SK-N-SH (cell line): ENCODE results near the gene FSIP1. TPM values are rescaled to one million over a fixed set of nuclear protein-coding genes. Genes with fewer than 3 reads are reported as not detected.

Experiments
- CTCF ChIA-PET: fragments of 300-600, 350-600 bp; formaldehyde crosslinking; extraction: SDS; loops from one replicate; lab custom pipeline; 2021; lab: Yijun Ruan, JAX
- POLR2A ChIA-PET: fragments of 350-600 bp; sonication (Branson Sonifier 250); formaldehyde crosslinking; extraction: SDS; loops from one replicate; lab custom pipeline; 2020; ENCODE audit warnings: antibody characterized with exemption, inconsistent platforms; lab: Yijun Ruan, JAX
- DNase-seq: peaks from one replicate; pipeline ENCODE4 v3.0.0; 2012
- H2AFZ ChIP-seq: fragments of 200-600 bp; sonication (generic); 2 replicates; pipeline ENCODE4 v1.8.1; 2016; ENCODE audit warnings: antibody characterized with exemption, mild to moderate bottlenecking, low read depth
- H3F3A ChIP-seq: fragments of 200-600 bp; sonication (generic); replicated peaks from 2 replicates; pipeline ENCODE3; 2016; ENCODE audit warnings: antibody characterized with exemption, mild to moderate bottlenecking; ENCODE audit not compliant: insufficient read depth
- H3K27ac ChIP-seq, 2 experiments: fragments of 200-500 bp in 1 of 2; fragments of 200-600 bp in 1 of 2; sonication (Bioruptor generic) in 1 of 2; sonication (generic), shearing (Covaris generic) in 1 of 2; 2 replicates each; pipeline versions ENCODE4 v1.5.1 to v1.6.1; 2014 to 2016; ENCODE audit warnings: low read depth in 2 of 2, inconsistent platforms in 1 of 2, low read length in 1 of 2, mild to moderate bottlenecking in 1 of 2, mixed read lengths in 1 of 2
- H3K27me3 ChIP-seq: fragments of 200-600 bp; sonication (generic), shearing (Covaris generic); 2 replicates; pipeline ENCODE4 v1.6.1; 2016; ENCODE audit warnings: mixed run types; ENCODE audit not compliant: insufficient read depth
- H3K36me3 ChIP-seq, 2 experiments: fragments of 200-500 bp in 1 of 2; fragments of 200-600 bp in 1 of 2; sonication (Bioruptor generic) in 1 of 2; sonication (generic) in 1 of 2; replicated peaks in 1 of 2; 2 replicates each; pipeline versions ENCODE3 to v1.5.1; 2014 to 2016; ENCODE audit warnings: low read length in 1 of 2, mild to moderate bottlenecking in 1 of 2; ENCODE audit not compliant: insufficient read depth in 2 of 2, control insufficient read depth in 1 of 2
- H3K4me1 ChIP-seq, 2 experiments: fragments of 200-500 bp in 1 of 2; fragments of 200-600 bp in 1 of 2; sonication (Bioruptor generic) in 1 of 2; sonication (generic), shearing (Covaris generic) in 1 of 2; 2 replicates each; pipeline versions ENCODE4 v1.5.1 to v1.6.1; 2014 to 2016; ENCODE audit warnings: low read depth in 1 of 2, low read length in 1 of 2, mixed run types in 1 of 2; ENCODE audit not compliant: insufficient read depth in 2 of 2, control insufficient read depth in 1 of 2
- H3K4me2 ChIP-seq: fragments of 200-600 bp; sonication (generic), shearing (Covaris generic); 2 replicates; pipeline ENCODE4 v1.6.1; 2017; ENCODE audit warnings: mixed run types
- H3K4me3 ChIP-seq, 2 experiments: fragments of 200-500 bp in 1 of 2; fragments of 200-600 bp in 1 of 2; sonication (Bioruptor generic) in 1 of 2; sonication (generic), shearing (Covaris generic) in 1 of 2; 2 replicates each; pipeline versions ENCODE4 v1.5.1 to v1.8.1; 2014 to 2016; ENCODE audit warnings: low read depth in 2 of 2, inconsistent platforms in 1 of 2, low read length in 1 of 2, mild to moderate bottlenecking in 1 of 2, mixed read lengths in 1 of 2, moderate library complexity in 1 of 2
- H3K79me2 ChIP-seq: fragments of 200-600 bp; sonication (generic); 2 replicates; pipeline ENCODE4 v1.8.1; 2017; ENCODE audit warnings: mild to moderate bottlenecking; ENCODE audit not compliant: insufficient read depth
- H3K9ac ChIP-seq: fragments of 200-600 bp; sonication (generic); 2 replicates; pipeline ENCODE4 v1.6.1; 2017; ENCODE audit warnings: mixed run types
- H3K9me2 ChIP-seq: fragments of 200-600 bp; sonication (generic); 2 replicates; pipeline ENCODE4 v1.6.1; 2017; ENCODE audit warnings: mixed run types
- H3K9me3 ChIP-seq: fragments of 200-600 bp; sonication (generic); 2 replicates; pipeline ENCODE4 v1.6.1; 2017; ENCODE audit warnings: mixed run types, mild to moderate bottlenecking, moderate library complexity
- H4K20me1 ChIP-seq: fragments of 200-600 bp; sonication (generic); 2 replicates; pipeline ENCODE4 v1.6.1; 2017; ENCODE audit warnings: mild to moderate bottlenecking, mixed run types; ENCODE audit not compliant: insufficient read depth
- CHD2 ChIP-seq: fragments of 150-350 bp; IDR thresholded peaks from 2 replicates; pipeline ENCODE4 v1.6.1; 2018; ENCODE audit warnings: low read length; ENCODE audit not compliant: partially characterized antibody
- ELF1 ChIP-seq: IDR thresholded peaks from 2 replicates; pipeline ENCODE4 v1.4.0; 2012
- EP300 ChIP-seq, 2 experiments: IDR thresholded peaks; 2 replicates each; pipeline versions ENCODE4 v1.4.0 to v1.6.1; 2012; ENCODE audit warnings: borderline replicate concordance in 1 of 2, low read depth in 1 of 2, low read length in 1 of 2
- EZH2phosphoT487 ChIP-seq: fragments of 200-600 bp; sonication (generic); IDR thresholded peaks from 2 replicates; pipeline ENCODE4 v1.6.1; 2017; ENCODE audit warnings: low read depth, mixed run types, mild to moderate bottlenecking, antibody characterized with exemption, moderate library complexity, borderline replicate concordance
- FOSL2 ChIP-seq: IDR thresholded peaks from 2 replicates; pipeline ENCODE4 v1.4.0; 2012; ENCODE audit warnings: low read depth, mild to moderate bottlenecking, moderate library complexity, borderline replicate concordance
- GABPA ChIP-seq: IDR thresholded peaks from 2 replicates; pipeline ENCODE4 v1.4.0; 2012; ENCODE audit warnings: low read depth, mild to moderate bottlenecking
- GATA2 ChIP-seq: sonication (generic); formaldehyde crosslinking; IDR thresholded peaks from 2 replicates; pipeline ENCODE4 v1.5.0; 2020; ENCODE audit warnings: mild to moderate bottlenecking, missing genetic modification reagents
- NFIC ChIP-seq: IDR thresholded peaks from 2 replicates; pipeline ENCODE4 v1.4.0; 2012; ENCODE audit warnings: borderline replicate concordance
- NRF1 ChIP-seq: IDR thresholded peaks from 2 replicates; pipeline ENCODE4 v1.6.1; 2012; ENCODE audit warnings: low read depth, mild to moderate bottlenecking, low read length
- RCOR1 ChIP-seq: fragments of 150-350 bp; IDR thresholded peaks from 2 replicates; pipeline ENCODE4 v1.6.1; 2017; ENCODE audit warnings: antibody characterized with exemption, low read length
- RXRA ChIP-seq: IDR thresholded peaks from 2 replicates; pipeline ENCODE4 v1.4.0; 2012; ENCODE audit warnings: low read depth, mild to moderate bottlenecking, borderline replicate concordance
- TCF12 ChIP-seq: IDR thresholded peaks from 2 replicates; pipeline ENCODE4 v1.4.0; 2012
- WGBS: methylation state at CpG from one replicate; pipeline ENCODE4 v1.1.6; 2017; ENCODE audit warnings: low lambda C conversion rate; 5-methylcytosine and 5-hydroxymethylcytosine counted together
- polyA plus RNA-seq, 3 experiments: library from polyadenylated mRNA; depleted of rRNA; stranded (reverse); fragments of >200 nt; gene quantifications; 2 replicates each; pipeline ENCODE4 v1.2.3, GENCODE V29; 2012
- TF ChIP-seq, protein P1 (sequence below): fragments of 150-350 bp; IDR thresholded peaks from 2 replicates; pipeline ENCODE4 v1.6.1; 2017; ENCODE audit warnings: antibody characterized with exemption, low read length, low read depth, borderline replicate concordance
- TF ChIP-seq, protein P2 (sequence below): IDR thresholded peaks from 2 replicates; pipeline ENCODE4 v1.4.0; 2012; ENCODE audit warnings: low read depth
- TF ChIP-seq, protein P3 (sequence below): IDR thresholded peaks from 2 replicates; pipeline ENCODE4 v1.6.1; 2012; ENCODE audit warnings: mild to moderate bottlenecking, low read depth, low read length, moderate library complexity
- TF ChIP-seq, protein P4 (sequence below): fragments of 150-350 bp; IDR thresholded peaks from 2 replicates; pipeline ENCODE4 v1.6.1; 2016; ENCODE audit warnings: mild to moderate bottlenecking, low read depth, low read length
- TF ChIP-seq, protein P5 (sequence below): IDR thresholded peaks from 2 replicates; pipeline ENCODE4 v1.4.0; 2012; ENCODE audit warnings: low read depth, borderline replicate concordance
- TF ChIP-seq, protein P6 (sequence below): fragments of 200-600 bp; sonication (generic); IDR thresholded peaks from 2 replicates; pipeline ENCODE4 v1.6.1; 2017; ENCODE audit warnings: antibody characterized with exemption, mild to moderate bottlenecking, moderate library complexity

Gene FSIP1
- polyA plus RNA-seq, 1 of the 3 experiments (the other 2 are of a cell fraction) = 0.43 TPM

DNA sequence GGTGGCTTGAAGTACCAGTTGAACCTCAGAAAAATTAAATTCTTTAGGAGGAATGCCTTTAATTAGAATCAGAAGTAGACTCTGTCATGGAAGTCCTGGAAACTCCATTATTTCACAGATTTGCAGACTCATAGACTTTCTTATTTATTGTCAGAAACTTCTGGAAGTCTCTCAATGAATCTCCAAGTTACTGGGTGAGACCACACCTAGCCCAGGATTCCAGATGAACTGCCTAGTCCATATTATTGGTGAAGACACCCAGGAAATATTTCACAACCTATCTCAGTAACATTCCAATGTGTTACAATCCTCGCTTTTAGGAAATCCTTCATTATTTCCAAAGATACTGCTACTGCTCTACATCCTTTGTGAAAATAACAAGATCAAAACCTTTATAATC, 208.2 kb downstream of the FSIP1 start:
- WGBS = 100% methylated on average over 1 of the region's 1 CpG
- Histone ChIP-seq H3K9me3 (no peaks in the 10 kb centered on the region), H3F3A (peaks cover 13% of the 10 kb centered on the region), H4K20me1 (no peaks in the 10 kb centered on the region), H3K27me3 (no peaks in the 10 kb centered on the region), H3K4me1 (peaks cover 0 to 8% of the 10 kb centered on the region in 2 experiments), H2AFZ (no peak overlapping the region), H3K36me3 (no peaks in the 10 kb centered on the region), H3K4me2 (peak overlapping the region; percentile 58; the same call in 1 of the 2 replicates), H3K27ac (peak overlapping the region; percentile 50 to 84; a peak in 3 of 4 replicates), H3K79me2 (no peaks in the 10 kb centered on the region), H3K9me2 (no peaks in the 10 kb centered on the region), H3K9ac (no peak overlapping the region), H3K4me3 (no peak overlapping the region)
- POLR2A ChIA-PET = no interaction called here
- TF ChIP-seq CHD2 (no peak), FOSL2 (no peak), RXRA (no peak)
- DNase-seq = no peak
- CTCF ChIA-PET = no interaction called here

DNA sequence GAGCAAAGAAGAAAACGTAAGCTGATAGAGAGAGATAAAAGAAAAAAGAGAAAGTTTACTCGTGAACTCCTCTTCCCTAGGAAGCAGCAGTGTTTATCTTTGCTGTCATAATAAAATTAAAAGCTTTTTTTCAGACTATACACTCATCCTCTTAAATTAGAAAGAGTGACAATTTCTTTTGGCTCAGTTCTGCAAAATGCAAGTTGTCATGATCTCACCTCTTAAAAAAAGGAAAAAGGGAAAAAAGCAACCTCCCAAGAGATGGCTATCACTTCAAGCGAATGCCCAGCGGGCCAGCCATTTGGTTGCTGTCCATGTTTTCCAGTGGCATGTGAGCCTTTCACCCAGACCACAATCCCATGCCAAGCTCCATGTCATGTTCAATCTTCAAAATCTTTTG, 208.8 kb downstream of the FSIP1 start:
- H3K79me2 ChIP-seq = no peaks in the 10 kb centered on the region
- no peaks in the 10 kb centered on the region for H3K9me2 ChIP-seq
- H3K4me2 ChIP-seq = peak overlapping the region; percentile 58
- H3K9me3 ChIP-seq = no peaks in the 10 kb centered on the region
- ChIA-PET POLR2A (no interaction called here), CTCF (no interaction called here)
- no peaks in the 10 kb centered on the region for H3K36me3 ChIP-seq
- peak overlapping the region; percentile 33 for H3K9ac ChIP-seq
- H3K27me3 ChIP-seq = no peaks in the 10 kb centered on the region
- WGBS = 36% methylated on average over 4 of the region's 4 CpGs
- H3K4me3 ChIP-seq = no peak overlapping the region
- no peaks in the 10 kb centered on the region for H4K20me1 ChIP-seq
- peaks cover 13% of the 10 kb centered on the region for H3F3A ChIP-seq
- peaks cover 0 to 7% of the 10 kb centered on the region in 2 experiments for H3K4me1 ChIP-seq
- no peak for DNase-seq
- no peak overlapping the region for H2AFZ ChIP-seq
- H3K27ac ChIP-seq = peak overlapping the region; percentile 54 to 84; a peak in 3 of 4 replicates
- TF ChIP-seq GABPA (no peak), TCF12 (peak; percentile 87), NRF1 (no peak), RCOR1 (no peak), EP300 (IDR thresholded peaks at IDR 0.05; ENCODE audit: borderline replicate concordance in 1 of 2, low read depth in 1 of 2, low read length in 1 of 2) (peak in 1 of 2 experiments; percentile 71; a peak in 2 of 4 replicates), EZH2phosphoT487 (no peak), RXRA (peak; percentile 52; the same call in 1 of the 2 replicates), ELF1 (no peak), GATA2 (CRISPR knock-in tag) (no peak), NFIC (peak; percentile 88)
- TF ChIP-seq, protein P1, sequence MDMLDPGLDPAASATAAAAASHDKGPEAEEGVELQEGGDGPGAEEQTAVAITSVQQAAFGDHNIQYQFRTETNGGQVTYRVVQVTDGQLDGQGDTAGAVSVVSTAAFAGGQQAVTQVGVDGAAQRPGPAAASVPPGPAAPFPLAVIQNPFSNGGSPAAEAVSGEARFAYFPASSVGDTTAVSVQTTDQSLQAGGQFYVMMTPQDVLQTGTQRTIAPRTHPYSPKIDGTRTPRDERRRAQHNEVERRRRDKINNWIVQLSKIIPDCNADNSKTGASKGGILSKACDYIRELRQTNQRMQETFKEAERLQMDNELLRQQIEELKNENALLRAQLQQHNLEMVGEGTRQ = no peak
- TF ChIP-seq, protein P2, sequence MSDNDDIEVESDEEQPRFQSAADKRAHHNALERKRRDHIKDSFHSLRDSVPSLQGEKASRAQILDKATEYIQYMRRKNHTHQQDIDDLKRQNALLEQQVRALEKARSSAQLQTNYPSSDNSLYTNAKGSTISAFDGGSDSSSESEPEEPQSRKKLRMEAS = peak; percentile 46
- TF ChIP-seq, protein P3, sequence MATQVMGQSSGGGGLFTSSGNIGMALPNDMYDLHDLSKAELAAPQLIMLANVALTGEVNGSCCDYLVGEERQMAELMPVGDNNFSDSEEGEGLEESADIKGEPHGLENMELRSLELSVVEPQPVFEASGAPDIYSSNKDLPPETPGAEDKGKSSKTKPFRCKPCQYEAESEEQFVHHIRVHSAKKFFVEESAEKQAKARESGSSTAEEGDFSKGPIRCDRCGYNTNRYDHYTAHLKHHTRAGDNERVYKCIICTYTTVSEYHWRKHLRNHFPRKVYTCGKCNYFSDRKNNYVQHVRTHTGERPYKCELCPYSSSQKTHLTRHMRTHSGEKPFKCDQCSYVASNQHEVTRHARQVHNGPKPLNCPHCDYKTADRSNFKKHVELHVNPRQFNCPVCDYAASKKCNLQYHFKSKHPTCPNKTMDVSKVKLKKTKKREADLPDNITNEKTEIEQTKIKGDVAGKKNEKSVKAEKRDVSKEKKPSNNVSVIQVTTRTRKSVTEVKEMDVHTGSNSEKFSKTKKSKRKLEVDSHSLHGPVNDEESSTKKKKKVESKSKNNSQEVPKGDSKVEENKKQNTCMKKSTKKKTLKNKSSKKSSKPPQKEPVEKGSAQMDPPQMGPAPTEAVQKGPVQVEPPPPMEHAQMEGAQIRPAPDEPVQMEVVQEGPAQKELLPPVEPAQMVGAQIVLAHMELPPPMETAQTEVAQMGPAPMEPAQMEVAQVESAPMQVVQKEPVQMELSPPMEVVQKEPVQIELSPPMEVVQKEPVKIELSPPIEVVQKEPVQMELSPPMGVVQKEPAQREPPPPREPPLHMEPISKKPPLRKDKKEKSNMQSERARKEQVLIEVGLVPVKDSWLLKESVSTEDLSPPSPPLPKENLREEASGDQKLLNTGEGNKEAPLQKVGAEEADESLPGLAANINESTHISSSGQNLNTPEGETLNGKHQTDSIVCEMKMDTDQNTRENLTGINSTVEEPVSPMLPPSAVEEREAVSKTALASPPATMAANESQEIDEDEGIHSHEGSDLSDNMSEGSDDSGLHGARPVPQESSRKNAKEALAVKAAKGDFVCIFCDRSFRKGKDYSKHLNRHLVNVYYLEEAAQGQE = peak; percentile 72; the same call in 1 of the 2 replicates
- TF ChIP-seq, protein P4, sequence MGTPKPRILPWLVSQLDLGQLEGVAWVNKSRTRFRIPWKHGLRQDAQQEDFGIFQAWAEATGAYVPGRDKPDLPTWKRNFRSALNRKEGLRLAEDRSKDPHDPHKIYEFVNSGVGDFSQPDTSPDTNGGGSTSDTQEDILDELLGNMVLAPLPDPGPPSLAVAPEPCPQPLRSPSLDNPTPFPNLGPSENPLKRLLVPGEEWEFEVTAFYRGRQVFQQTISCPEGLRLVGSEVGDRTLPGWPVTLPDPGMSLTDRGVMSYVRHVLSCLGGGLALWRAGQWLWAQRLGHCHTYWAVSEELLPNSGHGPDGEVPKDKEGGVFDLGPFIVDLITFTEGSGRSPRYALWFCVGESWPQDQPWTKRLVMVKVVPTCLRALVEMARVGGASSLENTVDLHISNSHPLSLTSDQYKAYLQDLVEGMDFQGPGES = no peak
- TF ChIP-seq, protein P5, sequence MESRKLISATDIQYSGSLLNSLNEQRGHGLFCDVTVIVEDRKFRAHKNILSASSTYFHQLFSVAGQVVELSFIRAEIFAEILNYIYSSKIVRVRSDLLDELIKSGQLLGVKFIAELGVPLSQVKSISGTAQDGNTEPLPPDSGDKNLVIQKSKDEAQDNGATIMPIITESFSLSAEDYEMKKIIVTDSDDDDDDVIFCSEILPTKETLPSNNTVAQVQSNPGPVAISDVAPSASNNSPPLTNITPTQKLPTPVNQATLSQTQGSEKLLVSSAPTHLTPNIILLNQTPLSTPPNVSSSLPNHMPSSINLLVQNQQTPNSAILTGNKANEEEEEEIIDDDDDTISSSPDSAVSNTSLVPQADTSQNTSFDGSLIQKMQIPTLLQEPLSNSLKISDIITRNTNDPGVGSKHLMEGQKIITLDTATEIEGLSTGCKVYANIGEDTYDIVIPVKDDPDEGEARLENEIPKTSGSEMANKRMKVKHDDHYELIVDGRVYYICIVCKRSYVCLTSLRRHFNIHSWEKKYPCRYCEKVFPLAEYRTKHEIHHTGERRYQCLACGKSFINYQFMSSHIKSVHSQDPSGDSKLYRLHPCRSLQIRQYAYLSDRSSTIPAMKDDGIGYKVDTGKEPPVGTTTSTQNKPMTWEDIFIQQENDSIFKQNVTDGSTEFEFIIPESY = no peak
- TF ChIP-seq, protein P6, sequence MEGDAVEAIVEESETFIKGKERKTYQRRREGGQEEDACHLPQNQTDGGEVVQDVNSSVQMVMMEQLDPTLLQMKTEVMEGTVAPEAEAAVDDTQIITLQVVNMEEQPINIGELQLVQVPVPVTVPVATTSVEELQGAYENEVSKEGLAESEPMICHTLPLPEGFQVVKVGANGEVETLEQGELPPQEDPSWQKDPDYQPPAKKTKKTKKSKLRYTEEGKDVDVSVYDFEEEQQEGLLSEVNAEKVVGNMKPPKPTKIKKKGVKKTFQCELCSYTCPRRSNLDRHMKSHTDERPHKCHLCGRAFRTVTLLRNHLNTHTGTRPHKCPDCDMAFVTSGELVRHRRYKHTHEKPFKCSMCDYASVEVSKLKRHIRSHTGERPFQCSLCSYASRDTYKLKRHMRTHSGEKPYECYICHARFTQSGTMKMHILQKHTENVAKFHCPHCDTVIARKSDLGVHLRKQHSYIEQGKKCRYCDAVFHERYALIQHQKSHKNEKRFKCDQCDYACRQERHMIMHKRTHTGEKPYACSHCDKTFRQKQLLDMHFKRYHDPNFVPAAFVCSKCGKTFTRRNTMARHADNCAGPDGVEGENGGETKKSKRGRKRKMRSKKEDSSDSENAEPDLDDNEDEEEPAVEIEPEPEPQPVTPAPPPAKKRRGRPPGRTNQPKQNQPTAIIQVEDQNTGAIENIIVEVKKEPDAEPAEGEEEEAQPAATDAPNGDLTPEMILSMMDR = no peak
